NCI-H524 (cell line): ENCODE results near the gene PSTPIP1.

Experiments used
- DNase-seq, 2 experiments: peaks; one replicate each; lab custom pipeline; 2025; lab: John Stamatoyannopoulos, UW

Gene PSTPIP1

DNA sequence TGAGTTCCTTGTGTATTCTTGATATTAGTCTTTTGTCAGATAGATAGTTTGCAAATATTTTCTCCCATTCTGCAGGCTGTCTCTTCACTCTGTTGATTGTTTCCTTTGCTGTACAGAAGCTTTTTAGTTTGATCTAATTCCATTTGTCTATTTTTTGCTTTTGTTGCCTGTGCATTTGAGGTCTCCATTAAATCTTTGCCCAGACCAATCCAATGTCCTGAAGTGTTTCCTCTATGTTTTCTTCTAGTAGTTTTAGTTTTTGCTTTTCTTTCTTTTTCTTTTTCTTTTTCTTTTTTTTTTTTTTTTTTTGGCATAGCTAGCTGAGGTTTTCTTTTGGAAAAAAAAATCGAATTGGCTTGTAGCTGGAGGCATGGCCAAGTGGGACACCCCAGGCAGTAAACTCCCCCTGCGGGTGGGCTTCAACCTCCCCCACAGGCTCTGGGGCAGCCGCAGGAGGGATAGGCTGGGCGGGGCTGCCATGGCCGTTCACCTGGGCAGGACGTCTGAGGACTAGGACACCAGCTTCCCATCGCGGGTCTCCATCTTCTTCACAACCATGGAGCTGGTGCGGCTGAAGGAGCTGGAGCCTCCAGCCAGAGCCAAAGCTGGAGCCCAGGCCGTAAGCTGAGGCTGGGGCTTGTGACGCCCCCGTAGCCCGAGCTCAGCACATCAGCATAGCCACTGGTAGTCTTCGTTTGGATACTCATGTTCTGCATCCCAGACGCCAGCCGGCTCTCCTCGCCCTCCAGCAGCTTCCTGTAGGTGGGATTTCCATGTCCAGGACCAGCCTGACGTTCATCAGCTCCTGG lies 16.2 kb upstream of the PSTPIP1 start:
- no peak for DNase-seq

DNA sequence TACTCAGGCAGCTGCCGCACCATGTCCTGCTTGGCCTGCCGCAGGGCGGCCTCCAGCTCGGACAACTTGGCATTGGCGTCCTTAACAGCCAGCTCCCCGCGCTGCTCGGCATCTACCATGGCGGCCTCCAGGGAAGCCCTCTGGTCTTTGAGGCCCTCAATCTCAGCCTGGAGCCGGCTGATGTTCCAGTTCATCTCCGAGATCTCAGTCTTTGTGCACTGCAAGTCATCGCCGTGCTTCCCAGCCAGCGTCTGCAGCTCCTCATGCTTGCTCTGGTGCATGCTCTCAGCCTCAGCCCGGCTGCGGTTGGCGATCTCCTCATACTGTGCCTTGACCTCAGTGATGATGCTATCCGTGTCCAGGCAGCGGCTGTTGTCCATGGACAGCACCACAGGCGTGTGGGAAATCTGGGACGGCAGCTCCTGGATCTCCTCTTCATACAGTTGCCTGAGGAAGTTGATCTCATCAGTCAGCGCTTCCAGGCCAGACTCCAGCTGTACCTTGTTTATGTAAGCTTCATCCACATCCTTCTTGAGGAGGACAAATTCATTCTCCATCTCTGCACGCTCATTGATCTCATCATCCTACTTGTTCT lies 15.5 kb upstream of the PSTPIP1 start:
- no peak for DNase-seq

DNA sequence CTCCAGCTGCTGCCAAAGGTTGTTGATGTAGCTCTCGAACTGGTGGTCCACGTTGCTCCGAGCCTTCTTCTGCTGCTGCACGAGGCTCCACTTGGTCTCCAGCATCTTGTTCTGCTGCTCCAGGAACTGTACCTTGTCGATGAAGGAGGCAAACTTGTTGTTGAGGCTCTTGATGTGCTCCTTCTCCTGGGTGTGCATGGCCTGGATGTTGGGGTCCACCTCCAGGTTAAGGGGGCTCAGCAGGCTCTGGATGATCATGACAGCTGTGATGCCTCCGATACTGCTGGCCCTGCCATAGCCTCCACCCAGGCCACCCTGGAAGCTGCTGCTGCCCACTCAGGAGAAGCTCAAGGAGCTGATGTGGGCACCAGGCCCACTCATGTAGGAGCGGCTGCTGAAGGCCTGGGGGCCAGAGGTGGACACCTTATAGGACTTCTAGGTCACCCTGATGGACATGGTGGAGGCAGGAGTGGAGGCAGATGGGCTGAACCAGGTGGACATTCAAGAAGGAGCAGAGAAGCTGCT lies 14.9 kb upstream of the PSTPIP1 start:
- no peak for DNase-seq

DNA sequence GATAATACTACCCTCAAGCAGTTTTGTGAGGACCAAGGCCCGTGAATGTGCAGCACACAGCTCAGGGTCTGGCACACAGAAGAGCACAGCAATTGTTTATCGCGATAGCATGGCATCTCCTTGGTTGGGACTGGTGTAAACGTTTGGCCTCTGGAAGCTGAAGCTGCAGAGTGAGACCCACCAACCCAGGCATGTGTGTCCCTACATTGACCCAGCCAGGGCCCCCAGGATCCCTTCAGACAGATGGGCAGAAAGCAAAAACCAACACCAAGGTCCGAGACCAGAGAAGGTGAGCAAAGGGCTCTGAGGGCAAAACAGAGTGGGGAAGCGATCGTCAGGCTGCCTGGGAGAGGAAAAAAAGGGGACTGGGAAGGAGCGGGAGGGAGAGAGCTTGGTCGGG lies 12.6 kb upstream of the PSTPIP1 start:
- DNase-seq: no peak

DNA sequence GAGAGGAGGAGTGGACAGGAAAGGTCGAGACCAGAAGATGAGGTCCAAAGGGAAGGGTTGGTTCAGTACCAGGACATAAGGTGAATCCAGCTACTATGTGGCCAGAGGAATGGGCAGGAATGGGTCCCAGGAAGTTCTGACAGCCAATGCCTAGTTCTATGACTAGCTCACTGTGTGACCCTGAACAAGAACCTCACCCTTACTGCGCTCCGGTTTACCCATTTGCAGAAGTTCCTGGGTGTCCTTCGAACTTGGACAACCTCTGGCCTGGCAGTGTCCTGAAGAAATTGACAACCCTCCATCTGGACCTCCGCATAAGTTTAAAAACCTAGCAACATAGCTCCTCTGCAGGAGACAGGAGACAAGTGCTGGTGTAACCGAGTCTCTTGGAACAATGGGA lies 12.2 kb upstream of the PSTPIP1 start:
- no peak for DNase-seq

DNA sequence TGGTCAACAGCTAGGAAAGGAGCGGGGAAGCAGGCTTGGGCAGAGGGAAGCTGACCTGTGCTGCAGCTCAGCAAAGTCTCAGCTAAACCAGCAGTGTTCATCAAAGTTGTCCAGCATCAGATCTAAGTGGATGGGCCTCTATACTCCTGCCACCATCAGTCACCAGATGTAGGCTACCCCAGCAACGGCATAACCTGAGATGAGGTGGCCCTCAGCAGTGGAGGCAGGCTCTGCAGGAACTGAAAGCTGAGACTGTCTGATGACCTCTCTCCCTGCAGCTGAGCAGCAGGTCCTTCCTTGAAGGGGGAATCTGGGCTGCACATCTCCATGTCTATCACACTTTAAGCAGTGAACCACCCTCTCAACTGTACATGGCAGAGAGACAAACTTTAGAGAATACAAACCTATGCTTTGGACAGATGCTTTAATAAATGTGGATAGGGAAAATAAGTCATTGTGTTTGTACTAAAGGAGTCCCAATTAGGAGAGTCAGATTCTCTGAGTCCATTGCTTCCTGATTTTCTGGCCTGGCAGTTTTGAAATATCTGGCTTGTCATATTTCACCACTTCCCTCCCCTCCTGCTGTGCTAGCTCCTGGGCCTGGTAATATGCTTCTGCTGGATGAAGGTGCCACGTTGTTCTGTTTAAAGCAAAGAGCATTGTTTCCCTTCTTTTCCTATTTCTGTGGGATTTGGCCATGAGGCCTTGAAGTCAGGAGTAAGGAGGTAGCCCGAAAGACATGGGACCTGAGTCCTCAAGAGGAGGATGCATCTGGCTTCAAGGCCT lies 11.1 kb upstream of the PSTPIP1 start:
- DNase-seq: no peak

DNA sequence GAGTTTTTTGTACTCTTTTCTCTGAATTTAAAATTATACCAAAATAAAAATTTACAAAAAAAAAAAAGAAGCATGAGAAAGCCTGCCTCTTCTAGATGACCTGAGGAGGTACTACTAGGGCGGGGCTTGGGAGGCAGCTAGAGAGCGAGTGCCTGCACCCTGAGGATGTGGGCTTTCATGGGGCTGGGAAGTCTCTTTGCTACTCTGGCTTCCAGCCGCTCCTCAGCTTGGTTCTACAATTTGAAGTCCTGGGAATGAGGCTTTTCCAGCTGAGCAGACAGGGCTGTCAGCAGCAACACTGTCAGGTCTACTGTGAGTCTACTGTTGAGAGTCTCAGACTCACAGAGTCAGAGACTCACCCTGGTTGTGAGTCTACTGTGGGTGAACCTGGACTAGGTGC lies 8.2 kb upstream of the PSTPIP1 start:
- no peak for DNase-seq

DNA sequence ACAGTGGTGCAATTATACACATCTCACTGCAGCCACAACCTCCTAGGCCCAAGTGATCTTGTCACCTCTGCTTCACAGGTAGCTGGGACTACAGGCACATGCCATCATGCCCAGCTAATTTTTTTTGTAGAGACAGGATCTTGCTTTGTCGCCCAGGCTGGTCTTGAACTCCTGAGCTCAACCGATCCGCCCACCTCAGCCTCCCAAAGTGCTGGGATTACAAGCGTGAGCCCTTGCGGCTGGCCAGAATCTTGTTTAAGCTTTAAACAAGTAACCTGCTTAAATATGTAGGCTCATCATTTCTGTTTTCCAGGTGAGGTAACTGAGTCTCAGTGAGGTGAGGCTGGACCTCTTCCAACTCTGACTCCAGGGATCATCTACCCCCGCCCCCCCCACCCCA lies 7.7 kb upstream of the PSTPIP1 start:
- DNase-seq: no peak

DNA sequence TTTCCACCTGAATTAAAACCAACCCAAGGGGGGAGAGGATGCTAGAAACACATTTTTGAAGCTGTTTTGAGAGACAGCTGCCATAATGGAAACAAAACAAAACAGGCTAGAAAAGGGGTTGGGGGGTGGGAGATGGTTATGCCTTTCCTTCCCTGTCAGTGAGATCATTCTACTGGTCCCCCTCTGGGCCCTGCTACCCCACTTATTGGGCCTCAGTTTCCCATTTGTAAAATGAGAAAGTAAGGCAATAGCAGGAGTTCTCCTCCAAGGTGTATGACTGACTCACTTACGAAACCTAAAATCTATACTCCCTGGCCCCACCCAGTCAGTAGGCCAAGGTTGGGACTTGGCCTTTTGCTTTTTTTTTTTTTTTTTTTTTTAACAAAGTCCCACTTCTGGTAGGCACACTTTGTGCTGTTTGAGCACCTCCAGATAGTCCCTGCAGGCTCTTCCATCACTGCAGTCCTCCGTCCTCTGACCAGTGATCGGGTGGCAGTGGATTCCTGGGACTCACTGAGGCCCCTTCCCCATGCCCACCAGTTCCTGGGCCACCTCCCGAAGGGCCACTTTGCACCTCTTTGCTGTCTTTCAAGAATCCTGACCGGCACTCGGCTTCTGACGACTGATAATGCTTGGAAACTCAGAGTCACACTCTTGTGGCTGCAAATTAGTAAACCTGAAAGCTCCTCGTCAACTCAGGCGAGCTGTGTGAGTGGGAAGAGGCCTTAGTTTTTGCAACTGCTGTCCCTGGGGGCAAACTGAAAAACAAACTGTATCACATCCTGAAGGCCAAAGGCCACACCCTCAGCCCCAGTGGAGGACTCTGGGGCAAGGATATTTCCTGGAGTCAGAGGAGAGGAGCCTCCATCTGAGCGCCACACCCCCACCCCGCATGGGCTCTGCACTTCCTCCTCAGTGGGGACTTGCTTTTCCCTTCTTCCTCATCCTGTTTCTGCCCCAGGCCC lies 6.7 kb upstream of the PSTPIP1 start:
- DNase-seq: no peak

DNA sequence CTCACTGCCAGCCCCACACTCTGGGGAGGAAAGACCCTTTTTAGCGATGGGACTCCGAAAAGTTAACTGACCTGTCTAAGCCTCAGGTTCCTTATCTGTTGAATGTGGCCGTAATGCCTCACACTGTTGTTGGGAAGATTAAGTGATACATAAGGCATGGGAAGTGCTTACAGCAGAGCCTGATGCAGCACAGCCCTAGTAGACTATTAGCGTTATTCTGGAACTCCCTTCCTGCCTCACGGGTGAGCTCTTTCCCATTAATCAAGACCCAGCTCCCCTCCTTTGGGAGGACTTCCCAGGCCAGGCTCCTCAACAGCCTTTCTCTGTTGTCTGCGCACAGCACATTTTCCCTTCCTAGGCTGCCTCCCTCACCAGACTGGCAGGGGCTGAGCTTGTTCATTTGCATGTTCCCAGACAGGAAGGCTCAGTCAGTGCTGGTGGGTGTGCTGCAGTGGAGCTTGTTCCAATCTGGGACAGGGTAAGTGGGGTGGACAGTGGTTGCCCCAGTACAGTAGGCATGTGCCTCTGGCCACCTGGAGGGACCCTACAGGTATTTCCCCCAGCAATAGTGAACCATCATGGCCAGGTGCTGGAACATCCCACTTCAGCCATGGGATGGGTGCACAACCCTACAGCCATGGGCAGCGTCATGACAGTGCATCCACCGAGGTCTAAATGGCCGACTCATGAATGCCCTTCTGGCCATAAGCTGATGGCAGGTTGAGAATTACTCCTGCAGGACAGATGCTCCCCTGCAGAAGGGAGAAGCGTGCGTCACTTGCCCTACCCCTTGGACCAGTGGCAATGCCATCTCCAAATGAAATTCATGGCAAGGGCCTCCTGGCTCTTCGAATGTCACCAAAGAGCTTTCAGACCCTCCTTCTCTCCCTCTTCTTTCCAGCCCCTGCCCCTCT lies 5.8 kb upstream of the PSTPIP1 start:
- no peak for DNase-seq

DNA sequence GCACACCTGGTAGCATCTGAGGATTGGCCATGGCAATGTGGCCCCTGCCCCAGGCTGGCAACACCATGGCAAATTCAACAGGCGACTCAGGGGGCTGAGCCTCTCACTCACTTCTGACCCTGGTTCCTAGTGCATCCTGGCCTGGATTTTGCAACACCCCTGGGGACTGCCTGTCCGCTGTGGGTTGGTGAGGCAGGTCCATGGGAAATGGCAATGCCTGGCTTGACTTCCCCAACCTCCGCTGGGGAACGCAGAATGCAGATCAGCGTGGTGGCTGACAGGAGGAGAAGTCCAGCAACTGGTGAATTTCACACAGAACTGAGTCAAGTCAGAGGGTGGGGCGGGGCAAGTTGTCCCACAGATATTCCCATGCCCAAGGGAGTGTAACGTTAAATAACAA lies 3.9 kb upstream of the PSTPIP1 start:
- no peak for DNase-seq

DNA sequence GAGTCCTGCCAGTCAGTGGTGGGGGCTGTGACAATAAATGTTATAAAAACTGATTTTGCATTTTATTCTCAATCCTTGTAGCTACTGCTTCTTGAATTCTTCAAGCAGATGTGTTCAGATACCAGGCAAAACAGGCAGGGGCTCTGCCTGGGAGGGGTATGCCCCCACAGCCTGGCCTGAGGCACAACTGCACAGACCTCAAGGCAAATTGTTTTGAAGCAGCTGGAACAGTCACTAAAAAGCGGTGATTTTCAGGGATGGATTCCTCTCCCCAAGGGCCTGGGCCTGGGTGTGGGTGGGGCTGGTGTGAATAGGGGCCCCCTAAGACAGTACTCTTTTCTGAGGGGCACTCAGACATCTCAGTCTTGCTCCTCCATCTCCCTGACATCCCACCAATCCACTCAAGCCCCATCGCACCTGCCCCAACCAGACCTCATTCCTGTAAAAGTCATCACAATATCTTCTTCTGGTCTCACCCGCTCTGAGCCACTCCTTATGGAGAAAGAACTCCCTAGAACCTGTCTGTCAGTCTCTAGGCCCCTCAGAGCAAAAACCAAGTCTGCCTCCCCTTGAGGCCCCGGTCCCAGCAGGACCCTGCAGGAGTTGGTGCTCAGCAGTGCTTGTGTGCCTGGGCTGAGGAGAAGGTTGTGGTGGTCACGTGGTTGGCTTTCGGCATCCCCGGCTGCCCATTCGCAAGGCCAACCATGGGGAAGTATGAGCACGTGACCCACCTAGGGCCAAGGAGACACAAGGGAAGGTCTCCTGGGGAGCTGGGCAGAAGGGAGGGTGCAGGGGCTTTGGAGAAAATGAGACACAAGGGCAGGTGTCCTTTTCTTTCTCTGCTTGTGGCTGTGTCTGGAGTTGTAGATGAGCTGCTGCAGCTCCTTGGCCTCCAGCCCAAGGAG lies 2.9 kb upstream of the PSTPIP1 start:
- no peak for DNase-seq

DNA sequence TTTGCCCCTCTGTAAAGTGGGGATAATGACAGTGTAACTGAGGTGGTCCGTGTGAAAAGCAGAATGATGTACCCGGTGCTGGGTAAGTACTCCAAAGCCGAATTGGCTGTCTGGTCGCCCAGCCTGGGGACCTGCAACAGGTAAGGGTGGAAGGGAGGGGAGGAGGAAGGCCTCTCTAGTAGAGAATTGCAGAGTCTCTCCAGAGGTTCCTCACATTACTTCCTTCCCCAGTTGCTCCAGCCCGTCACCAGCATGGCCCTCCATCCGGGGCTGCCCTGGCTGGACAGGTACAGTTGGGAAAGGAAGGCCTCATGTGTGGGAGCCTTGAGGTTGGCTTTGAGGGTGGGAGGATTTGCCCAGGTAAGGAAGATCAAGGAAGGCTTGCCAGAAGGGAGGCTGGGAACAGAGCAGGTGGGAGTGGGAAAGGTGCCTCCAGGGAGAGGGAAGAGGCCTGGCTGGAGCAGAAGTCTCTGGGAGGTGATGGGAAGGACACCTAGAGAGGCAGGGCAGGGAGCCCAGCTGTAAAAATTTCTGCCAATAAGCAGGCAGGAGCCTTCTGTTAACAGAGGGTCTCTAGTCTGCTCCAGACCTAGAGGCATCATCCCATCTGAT lies 1.7 kb upstream of the PSTPIP1 start:
- DNase-seq: no peak

DNA sequence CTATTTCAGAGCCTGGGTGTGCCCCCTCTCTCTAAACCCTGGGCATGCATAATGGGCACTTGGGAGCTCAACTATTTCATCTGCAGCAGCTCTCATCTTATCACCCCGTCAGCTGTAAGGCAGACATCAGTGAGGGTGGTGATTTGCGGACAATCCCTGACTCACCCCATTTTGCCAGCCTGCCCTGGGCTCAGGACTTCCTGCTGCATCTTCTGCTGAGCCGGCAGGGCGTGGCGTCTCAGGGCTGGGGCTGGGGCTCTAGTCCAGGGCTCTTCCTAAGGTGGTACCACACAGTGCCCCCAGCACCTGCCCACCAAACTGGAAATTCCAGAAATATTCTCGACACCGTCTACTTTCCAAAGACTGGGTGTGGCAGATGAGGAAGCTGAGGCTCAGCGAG lies 925 bp upstream of the PSTPIP1 start:
- DNase-seq: no peak

DNA sequence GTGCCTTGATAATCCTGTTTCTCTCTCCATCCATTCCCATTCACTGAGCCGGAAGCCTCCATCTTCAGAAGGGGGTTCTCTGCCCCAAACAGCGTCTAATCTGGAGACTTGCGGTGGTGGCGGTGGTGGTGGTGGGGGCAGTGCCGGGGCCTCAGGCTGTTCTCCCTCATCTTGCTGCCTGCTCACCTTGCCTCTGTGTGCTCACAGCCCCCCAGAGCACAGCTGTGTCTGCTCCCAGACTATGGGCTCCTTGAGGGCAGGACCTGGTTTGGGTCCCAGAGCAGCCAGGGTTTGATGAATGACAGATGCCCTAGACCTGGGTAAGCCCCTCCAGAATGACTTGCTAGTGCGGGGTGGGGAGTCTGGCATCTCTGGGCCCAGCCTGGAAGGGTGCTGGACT lies 430 bp upstream of the PSTPIP1 start:
- DNase-seq: no peak

DNA sequence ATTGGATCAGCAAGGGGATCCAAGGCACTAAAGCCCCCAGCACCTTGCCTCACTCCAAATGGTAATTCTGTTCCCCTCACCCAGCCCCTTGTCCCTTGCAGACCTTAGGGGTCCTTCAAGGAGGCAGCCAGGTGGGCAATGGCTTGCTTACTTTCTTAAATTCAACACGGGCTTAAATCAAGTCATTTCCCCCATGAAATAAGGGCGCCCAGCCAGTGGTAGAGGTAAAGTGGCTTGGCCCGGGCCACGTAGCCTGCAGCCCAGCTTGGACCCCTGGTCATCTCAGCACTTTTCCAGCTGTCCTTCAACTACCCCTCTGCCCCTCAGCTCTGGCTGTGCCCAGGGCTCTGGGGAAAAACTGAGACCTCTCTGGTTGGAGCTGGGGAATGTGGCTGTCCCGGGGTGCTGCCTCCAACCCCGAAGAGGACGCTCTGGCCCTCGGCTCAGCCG lies 1.2 kb downstream of the PSTPIP1 start:
- no peak for DNase-seq

DNA sequence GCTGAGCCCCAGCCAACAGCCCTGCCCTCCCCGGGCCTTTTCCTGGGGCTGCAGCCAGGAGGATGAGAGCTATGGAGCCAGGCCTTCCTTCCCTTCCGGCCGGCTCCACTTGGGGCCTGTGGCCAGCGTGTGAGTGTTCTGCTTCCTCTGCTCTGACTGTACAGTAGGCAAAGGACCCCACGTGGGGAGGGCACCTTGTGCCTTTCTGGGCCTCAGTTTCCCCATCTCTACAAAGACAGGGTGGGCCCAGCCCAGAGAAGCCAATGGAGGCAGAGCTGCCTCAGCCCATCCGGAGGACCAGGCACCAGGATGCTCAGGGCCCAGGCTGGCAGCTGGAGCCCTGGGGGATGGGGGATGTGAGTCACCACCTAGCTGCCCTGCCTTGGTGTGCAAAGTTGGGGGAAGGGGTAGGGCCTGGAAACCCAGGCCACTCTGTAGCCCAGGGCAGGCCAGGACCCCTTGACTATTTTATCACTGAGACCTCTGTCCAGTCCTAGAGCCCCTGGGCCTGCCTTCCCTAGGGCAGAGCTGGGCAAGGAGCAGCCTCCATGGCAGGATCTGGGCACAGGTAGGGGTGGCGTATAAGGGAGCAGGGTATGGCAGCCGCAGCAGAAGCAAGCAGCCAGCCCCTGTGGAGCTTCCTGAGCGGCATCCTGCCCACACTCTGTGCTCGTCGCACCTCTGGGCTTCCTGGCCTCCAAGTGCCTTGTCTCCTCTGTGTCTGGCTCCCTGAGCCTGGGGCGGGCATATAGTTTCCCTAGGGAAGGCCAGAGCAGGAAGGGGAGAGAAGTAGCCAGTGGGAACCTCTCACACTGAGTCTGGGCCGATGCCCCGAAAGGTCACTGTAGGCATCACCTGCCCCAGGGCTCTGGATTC lies 1.8 kb downstream of the PSTPIP1 start:
- no peak for DNase-seq

DNA sequence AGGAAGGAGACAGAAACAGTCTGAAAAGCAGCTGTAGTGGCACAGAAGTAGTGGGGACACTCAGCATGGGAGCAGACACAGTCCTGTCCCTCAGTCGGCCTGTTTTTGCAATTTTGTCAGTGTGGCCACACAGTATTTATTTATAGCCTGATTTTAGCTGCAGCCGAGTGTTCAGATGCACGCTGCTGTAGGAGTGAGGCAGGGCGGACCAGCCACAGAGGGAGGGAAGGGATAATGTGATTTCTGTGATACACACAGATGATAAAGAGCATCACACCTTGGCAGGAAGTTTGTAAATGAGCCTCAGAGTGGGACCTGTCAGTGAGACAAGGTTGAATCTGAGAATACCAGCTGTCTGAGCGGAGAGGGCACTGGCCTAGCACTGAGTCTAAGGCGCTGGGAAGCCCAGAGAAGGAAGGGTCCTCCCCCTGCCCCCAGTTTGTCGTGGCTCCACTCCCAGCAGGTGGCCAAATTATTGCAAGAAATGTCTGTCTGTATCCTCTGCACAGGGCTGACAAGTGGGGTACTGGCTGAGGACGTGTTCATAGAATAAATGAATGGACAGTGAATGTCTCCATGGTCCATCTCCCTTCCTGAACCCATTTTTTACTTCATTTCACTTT lies 3.8 kb downstream of the PSTPIP1 start:
- DNase-seq: no peak
